IMR-90 (cell line): Measurements from ENCODE around the gene CALR3. TPM values are rescaled to one million over a fixed set of nuclear protein-coding genes. Genes with fewer than 3 reads are reported as not detected.

ENCODE experiments used
- ATAC-seq: fragments of 200-7000 bp; cut with Tn5 transposase; 2 replicates; pipeline ENCODE4 v1.9.1; 2020; ENCODE audit warnings: low read depth, mild to moderate bottlenecking, moderate library complexity
- BruUV-seq: library from RNA; stranded (reverse); fragments of 400-500 nt; replicated peaks from 2 replicates; lab custom pipeline; 2021; lab: Mats Ljungman, UMichigan
- CTCF ChIA-PET: fragments of 300-600 bp; formaldehyde crosslinking; extraction: SDS; loops from one replicate; lab custom pipeline; 2021; ENCODE audit warnings: antibody characterized with exemption; lab: Yijun Ruan, JAX
- POLR2A ChIA-PET: fragments of 300-600 bp; sonication (Branson Sonifier 250); formaldehyde crosslinking; loops from one replicate; lab custom pipeline; 2022; ENCODE audit warnings: antibody characterized with exemption; ENCODE audit not compliant: unreplicated experiment; lab: Charles Lee
- DNase-seq: peaks from one replicate; pipeline ENCODE4 v3.0.0; 2013
- H2AFZ ChIP-seq: replicated peaks from 2 replicates; pipeline ENCODE3; 2013; ENCODE audit warnings: low read length, mild to moderate bottlenecking; ENCODE audit not compliant: poor library complexity
- H2AK5ac ChIP-seq: 2 replicates; pipeline ENCODE4 v1.6.1; 2013; ENCODE audit warnings: low read depth, low read length, inconsistent platforms
- H2AK9ac ChIP-seq: replicated peaks from 2 replicates; pipeline ENCODE3; 2013; ENCODE audit warnings: mild to moderate bottlenecking, low read depth, low read length, moderate library complexity; ENCODE audit not compliant: poor library complexity
- H2BK120ac ChIP-seq: 2 replicates; pipeline ENCODE4 v1.6.1; 2013; ENCODE audit warnings: low read depth, low read length, inconsistent platforms
- H2BK15ac ChIP-seq: 3 replicates; pipeline ENCODE4 v1.6.1; 2013; ENCODE audit warnings: low read depth, low read length, inconsistent platforms
- H2BK20ac ChIP-seq: 2 replicates; pipeline ENCODE4 v1.6.1; 2013; ENCODE audit warnings: low read depth, mild to moderate bottlenecking, inconsistent platforms, low read length, moderate library complexity
- H2BK5ac ChIP-seq: 2 replicates; pipeline ENCODE4 v1.6.1; 2013; ENCODE audit warnings: mild to moderate bottlenecking, low read depth, low read length, inconsistent platforms; ENCODE audit not compliant: poor library complexity, severe bottlenecking
- H3K14ac ChIP-seq: replicated peaks from 2 replicates; pipeline ENCODE4 v1.6.1; 2013; ENCODE audit warnings: low read depth, low read length, inconsistent platforms
- H3K18ac ChIP-seq: 2 replicates; pipeline ENCODE4 v1.6.1; 2013; ENCODE audit warnings: low read depth, low read length, control low read depth
- H3K23ac ChIP-seq: 2 replicates; pipeline ENCODE4 v1.6.1; 2013; ENCODE audit warnings: low read depth, low read length, inconsistent platforms
- H3K27ac ChIP-seq: 2 replicates; pipeline ENCODE4 v1.5.1; 2013; ENCODE audit warnings: mild to moderate bottlenecking, control low read depth, low read length; ENCODE audit not compliant: insufficient read depth
- H3K27me3 ChIP-seq: 2 replicates; pipeline ENCODE4 v1.6.1; 2013; ENCODE audit warnings: low read length; ENCODE audit not compliant: control insufficient read depth, insufficient read depth
- H3K36me3 ChIP-seq: 2 replicates; pipeline ENCODE4 v1.6.1; 2013; ENCODE audit warnings: low read length, mixed read lengths; ENCODE audit not compliant: control insufficient read depth, insufficient read depth
- H3K4ac ChIP-seq: 2 replicates; pipeline ENCODE4 v1.6.1; 2013; ENCODE audit warnings: low read depth, low read length, inconsistent platforms
- H3K4me1 ChIP-seq: 2 replicates; pipeline ENCODE4 v1.6.1; 2013; ENCODE audit warnings: low read length, mixed read lengths; ENCODE audit not compliant: control insufficient read depth, insufficient read depth
- H3K4me2 ChIP-seq: 2 replicates; pipeline ENCODE4 v1.6.1; 2013; ENCODE audit warnings: low read depth, mild to moderate bottlenecking, control low read depth, low read length, moderate library complexity
- H3K4me3 ChIP-seq: 2 replicates; pipeline ENCODE4 v1.5.1; 2013; ENCODE audit warnings: low read depth, mild to moderate bottlenecking, control low read depth, low read length, moderate library complexity; ENCODE audit not compliant: insufficient read depth
- H3K56ac ChIP-seq: 2 replicates; pipeline ENCODE4 v1.6.1; 2013; ENCODE audit warnings: low read length, inconsistent platforms; ENCODE audit not compliant: insufficient read depth; ENCODE audit errors: extremely low read depth
- H3K79me1 ChIP-seq, 2 experiments: 2 replicates each; pipeline ENCODE4 v1.6.1; 2013; ENCODE audit warnings: low read length in 2 of 2, inconsistent platforms in 1 of 2, low read depth in 1 of 2
- H3K9ac ChIP-seq: 2 replicates; pipeline ENCODE4 v1.6.1; 2013; ENCODE audit warnings: low read depth, low read length, control low read depth
- H3K9me1 ChIP-seq: 2 replicates; pipeline ENCODE4 v1.6.1; 2013; ENCODE audit warnings: low read length, inconsistent platforms; ENCODE audit not compliant: insufficient read depth
- H3K9me3 ChIP-seq: 2 replicates; pipeline ENCODE4 v1.6.1; 2013; ENCODE audit warnings: low read length; ENCODE audit not compliant: control insufficient read depth, insufficient read depth
- H4K20me1 ChIP-seq: 2 replicates; pipeline ENCODE4 v1.6.1; 2013; ENCODE audit warnings: low read length, inconsistent platforms; ENCODE audit not compliant: insufficient read depth
- H4K5ac ChIP-seq: 2 replicates; pipeline ENCODE4 v1.6.1; 2013; ENCODE audit warnings: mild to moderate bottlenecking, low read depth, low read length, control low read depth
- H4K8ac ChIP-seq, 2 experiments: 2 replicates each; pipeline ENCODE4 v1.6.1; 2013; ENCODE audit warnings: low read depth in 2 of 2, low read length in 2 of 2, control low read depth in 1 of 2, inconsistent platforms in 1 of 2
- H4K91ac ChIP-seq: 2 replicates; pipeline ENCODE4 v1.6.1; 2013; ENCODE audit warnings: low read depth, low read length, inconsistent platforms; ENCODE audit not compliant: insufficient read depth
- BHLHE40 ChIP-seq: fragments of 150-350 bp; IDR thresholded peaks from 2 replicates; pipeline ENCODE4 v1.6.1; 2016; ENCODE audit warnings: mild to moderate bottlenecking, low read depth, low read length
- CEBPB ChIP-seq: IDR thresholded peaks from 2 replicates; pipeline ENCODE4 v1.6.1; 2012; ENCODE audit warnings: low read depth, low read length, improper control_type of control experiment
- CHD1 ChIP-seq: IDR thresholded peaks from 2 replicates; pipeline ENCODE4 v1.6.1; 2012; ENCODE audit warnings: low read depth, low read length, improper control_type of control experiment
- CTCF ChIP-seq: conservative IDR thresholded peaks from 2 replicates; pipeline ENCODE4 v1.5.1; 2012; ENCODE audit warnings: mild to moderate bottlenecking, low read depth, low read length, improper control_type of control experiment
- ELK1 ChIP-seq: fragments of 150-350 bp; IDR thresholded peaks from 2 replicates; pipeline ENCODE4 v1.6.1; 2016; ENCODE audit warnings: low read depth, mild to moderate bottlenecking, low read length, moderate library complexity, borderline replicate concordance
- FOS ChIP-seq: fragments of 150-350 bp; IDR thresholded peaks from 2 replicates; pipeline ENCODE4 v1.6.1; 2016; ENCODE audit warnings: low read depth, low read length
- MAFK ChIP-seq: IDR thresholded peaks from 2 replicates; pipeline ENCODE4 v1.6.1; 2012; ENCODE audit warnings: low read depth, low read length, improper control_type of control experiment
- MAZ ChIP-seq: IDR thresholded peaks from 2 replicates; pipeline ENCODE4 v1.6.1; 2012; ENCODE audit warnings: low read depth, mild to moderate bottlenecking, low read length, improper control_type of control experiment, moderate library complexity, borderline replicate concordance
- MXI1 ChIP-seq: IDR thresholded peaks from 2 replicates; pipeline ENCODE4 v1.6.1; 2012; ENCODE audit warnings: low read depth, mild to moderate bottlenecking, low read length, moderate library complexity, borderline replicate concordance
- NFE2L2 ChIP-seq: fragments of 150-350 bp; IDR thresholded peaks from 2 replicates; pipeline ENCODE4 v1.6.1; 2016; ENCODE audit warnings: low read depth, mild to moderate bottlenecking, low read length
- POLR2A ChIP-seq: IDR thresholded peaks from 2 replicates; pipeline ENCODE4 v1.6.1; 2012; ENCODE audit warnings: mild to moderate bottlenecking, low read depth, low read length
- RAD21 ChIP-seq: IDR thresholded peaks from 2 replicates; pipeline ENCODE4 v1.6.1; 2012; ENCODE audit warnings: low read length, improper control_type of control experiment
- RCOR1 ChIP-seq: IDR thresholded peaks from 2 replicates; pipeline ENCODE4 v1.6.1; 2012; ENCODE audit warnings: mild to moderate bottlenecking, low read length, improper control_type of control experiment; ENCODE audit not compliant: insufficient replicate concordance
- RFX5 ChIP-seq: IDR thresholded peaks from 2 replicates; pipeline ENCODE4 v1.8.0; 2012; ENCODE audit warnings: low read depth, mild to moderate bottlenecking, low read length, moderate library complexity
- SMC3 ChIP-seq: fragments of 150-350 bp; IDR thresholded peaks from 2 replicates; pipeline ENCODE4 v1.6.1; 2016; ENCODE audit warnings: low read depth, mild to moderate bottlenecking, antibody characterized with exemption, low read length, moderate library complexity
- USF2 ChIP-seq: fragments of 150-350 bp; IDR thresholded peaks from 2 replicates; pipeline ENCODE4 v1.6.1; 2017; ENCODE audit warnings: mild to moderate bottlenecking, antibody characterized with exemption, low read length, low read depth
- WGBS, 2 experiments: methylation state at CpG; one replicate each; pipeline versions ENCODE4 v1.1.5 to v1.1.7; 2013; ENCODE audit warnings: missing lambda C conversion rate in 2 of 2; ENCODE audit not compliant: insufficient read length in 1 of 2; ENCODE audit errors: extremely low coverage in 2 of 2; 5-methylcytosine and 5-hydroxymethylcytosine counted together
- dilution Hi-C: fragments of 300-500 bp; cut with HindIII; formaldehyde crosslinking; loops from one replicate; pipeline ENCODE4 v1.14.3; 2018; ENCODE audit warnings: low sequenced_read_pairs; ENCODE audit not compliant: unreplicated experiment
- in situ Hi-C: fragments of 300-500 bp; cut with MboI; formaldehyde crosslinking; loops from 3 replicates; pipeline ENCODE4 v1.14.3; 2019; ENCODE audit warnings: low sequenced_read_pairs, inconsistent platforms, mixed read lengths
- intact Hi-C: fragments of 100-400 bp; cut with micrococcal nuclease; formaldehyde crosslinking; loops from 2 replicates; pipeline ENCODE4 v1.10.0; 2022
- polyA plus RNA-seq, 3 experiments: library from polyadenylated mRNA; depleted of rRNA; stranded (reverse); fragments of >200 nt; gene quantifications; 2 replicates each; pipeline ENCODE4 v1.2.3, GENCODE V29; 2012; ENCODE audit warnings: low replicate concordance in 1 of 3
- total RNA-seq: library from RNA; depleted of rRNA; stranded (reverse); fragments of >200 nt; gene quantifications from 2 replicates; pipeline ENCODE4 v1.2.3, GENCODE V29; 2012

The CALR3 gene
- total and polyA plus RNA-seq, 2 of the 4 experiments (the other 2 are of a cell fraction) = not detected

- no peak overlapping the region for H4K91ac ChIP-seq
- H3K9me3 ChIP-seq = no peaks in the 10 kb centered on the region
- no peak overlapping the region for H3K9ac ChIP-seq
- H2BK15ac ChIP-seq = no peak overlapping the region
- H3K4me1 ChIP-seq = no peaks in the 10 kb centered on the region
- ChIA-PET POLR2A (no interaction called here), CTCF (no interaction called here)
- H3K27me3 ChIP-seq = no peaks in the 10 kb centered on the region
- no TSS peak for BruUV-seq
- H2AK9ac ChIP-seq = no peak overlapping the region
- no peak overlapping the region for H2BK120ac ChIP-seq
- H4K8ac ChIP-seq = no peak overlapping the region
- H3K18ac ChIP-seq = no peak overlapping the region
- peaks cover 40% of the 10 kb centered on the region for H3K36me3 ChIP-seq
- peak overlapping the region; percentile 51 for H2AFZ ChIP-seq
- H3K14ac ChIP-seq = no peak overlapping the region
- no peak overlapping the region for H2AK5ac ChIP-seq
- 100% methylated on average over 2 of the region's 3 CpGs; no CpG with 5 or more reads in 1 of the 2 experiments for WGBS, 2 experiments
- no peak overlapping the region for H3K27ac ChIP-seq
- no peak overlapping the region for H3K4ac ChIP-seq
- no peak for TF ChIP-seq RAD21
- TF ChIP-seq CEBPB = no peak
- TF ChIP-seq RFX5 = no peak
- no peak for TF ChIP-seq CHD1
- TF ChIP-seq MXI1 = no peak
- no peak for TF ChIP-seq CTCF
- no peak for TF ChIP-seq NFE2L2
- no peak for TF ChIP-seq BHLHE40
- no peak for TF ChIP-seq USF2
- TF ChIP-seq SMC3 = no peak
- TF ChIP-seq POLR2A = no peak
- TF ChIP-seq RCOR1 = no peak
- no peak for TF ChIP-seq ELK1
- TF ChIP-seq MAZ = no peak
- no peak for TF ChIP-seq MAFK
- no peak for TF ChIP-seq FOS
- no peak overlapping the region for H4K5ac ChIP-seq
- H3K4me3 ChIP-seq = no peak overlapping the region
- peaks cover 7% of the 10 kb centered on the region for H4K20me1 ChIP-seq
- H3K56ac ChIP-seq = no peak overlapping the region
- peaks cover 9 to 12% of the 10 kb centered on the region in 2 experiments; a peak in 3 of 4 replicates for H3K79me1 ChIP-seq
- intact Hi-C loops = no loop called here
- no peak overlapping the region for H3K4me2 ChIP-seq
- in situ Hi-C loops = no loop called here
- no peak overlapping the region for H3K23ac ChIP-seq
- peaks cover 11% of the 10 kb centered on the region for H3K9me1 ChIP-seq
- DNase-seq = no peak
- ATAC-seq = no peak
- no peak overlapping the region for H2BK20ac ChIP-seq
- no peak overlapping the region for H2BK5ac ChIP-seq
- dilution Hi-C loops = no loop called here
Measured at GRCh38 chr19:16429759-16430091, 66.2 kb downstream of the CALR3 start.
